ENCODE data around the gene RSL24D1.
A peak's percentile ranks its signal among the peaks of the same experiment; 100 is the strongest.

RSL24D1 gene

DNA sequence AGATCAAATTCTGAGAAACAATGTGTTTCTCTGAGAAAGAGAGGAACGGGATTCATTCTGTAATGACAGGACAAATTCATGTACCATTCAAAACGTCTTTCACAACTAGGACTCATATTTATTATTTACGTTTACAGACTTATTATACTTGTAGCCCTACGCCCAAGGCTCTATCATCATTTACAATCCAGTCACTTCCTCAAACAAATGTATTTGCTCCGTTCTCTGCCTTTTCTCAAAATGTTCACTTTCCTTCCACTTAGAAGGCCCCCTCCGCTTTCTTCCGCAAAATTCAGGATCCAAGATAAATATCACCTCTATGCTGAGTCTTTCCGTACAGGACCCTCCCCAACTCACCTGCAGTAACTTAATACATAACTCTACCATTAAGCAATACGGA, 745 bp downstream of the RSL24D1 start:
- H3K4me2 ChIP-seq (ENCODE audit: low read depth, low read length), result peak overlapping the region; percentile 82
- no peaks in the 10 kb centered on the region for H3K9me2 ChIP-seq (replicated peaks; ENCODE audit: insufficient read depth, low read length)
- no peak for TF ChIP-seq EZH2 (optimal IDR thresholded peaks at IDR 0.05; ENCODE audit: low read depth, low read length)
- no peak for TF ChIP-seq CTCF (IDR thresholded peaks at IDR 0.05; ENCODE audit: low read length)
- TF ChIP-seq EZH2phosphoT487 (IDR thresholded peaks at IDR 0.05; ENCODE audit: low read length), result no peak
- peaks cover 57% of the 10 kb centered on the region for H3K79me2 ChIP-seq (ENCODE audit: low read length)
- H4K20me1 ChIP-seq (ENCODE audit: insufficient read depth, low read length), result peaks cover 4% of the 10 kb centered on the region; the same call in 1 of the 2 replicates
- H3K27ac ChIP-seq (ENCODE audit: low read length), result peak overlapping the region; percentile 83; the same call in 1 of the 2 replicates
- no peaks in the 10 kb centered on the region for H3K27me3 ChIP-seq (replicated peaks; ENCODE audit: insufficient read depth, low read length)
- H2AFZ ChIP-seq (ENCODE audit: low read length), result peak overlapping the region; percentile 60
- H3K9me3 ChIP-seq (replicated peaks; ENCODE audit: insufficient read depth, low read length), result no peaks in the 10 kb centered on the region
- peak overlapping the region; percentile 80 for H3K9ac ChIP-seq (ENCODE audit: low read length)
- peaks cover 6% of the 10 kb centered on the region; the same call in 1 of the 2 replicates for H3K36me3 ChIP-seq (replicated peaks; ENCODE audit: insufficient read depth, low read length)
- DNase-seq, result no peak
- H3K4me3 ChIP-seq (ENCODE audit: low read length), result peak overlapping the region; percentile 79
- peaks cover 14% of the 10 kb centered on the region for H3F3A ChIP-seq (ENCODE audit: insufficient read depth, low read length)
- H3K4me1 ChIP-seq (ENCODE audit: low read length), result peaks cover 12% of the 10 kb centered on the region

- DNase-seq, result no peak
- H3K4me3 ChIP-seq (ENCODE audit: low read length), result no peak overlapping the region
- no peaks in the 10 kb centered on the region for H3K27me3 ChIP-seq (replicated peaks; ENCODE audit: insufficient read depth, low read length)
- H3K36me3 ChIP-seq (replicated peaks; ENCODE audit: insufficient read depth, low read length), result peaks cover 14% of the 10 kb centered on the region; the same call in 1 of the 2 replicates
- H3K9me2 ChIP-seq (replicated peaks; ENCODE audit: insufficient read depth, low read length), result no peaks in the 10 kb centered on the region
- no peak overlapping the region for H3K27ac ChIP-seq (ENCODE audit: low read length)
- no peak overlapping the region for H3K9ac ChIP-seq (ENCODE audit: low read length)
- H2AFZ ChIP-seq (ENCODE audit: low read length), result no peak overlapping the region
- peaks cover 73% of the 10 kb centered on the region for H3K79me2 ChIP-seq (ENCODE audit: low read length)
- peak overlapping the region; percentile 82 for H3K4me2 ChIP-seq (ENCODE audit: low read depth, low read length)
- peaks cover 12% of the 10 kb centered on the region for H3K4me1 ChIP-seq (ENCODE audit: low read length)
- H3K9me3 ChIP-seq (replicated peaks; ENCODE audit: insufficient read depth, low read length), result no peaks in the 10 kb centered on the region
- TF ChIP-seq EZH2 (optimal IDR thresholded peaks at IDR 0.05; ENCODE audit: low read depth, low read length) (no peak), EZH2phosphoT487 (IDR thresholded peaks at IDR 0.05; ENCODE audit: low read length) (no peak), CTCF (IDR thresholded peaks at IDR 0.05; ENCODE audit: low read length) (no peak)
- H4K20me1 ChIP-seq (ENCODE audit: insufficient read depth, low read length), result peaks cover 4% of the 10 kb centered on the region; the same call in 1 of the 2 replicates
- peaks cover 19% of the 10 kb centered on the region for H3F3A ChIP-seq (ENCODE audit: insufficient read depth, low read length)
Measured at GRCh38 chr15:55194256-55194655, 2.5 kb downstream of the RSL24D1 start.

DNA sequence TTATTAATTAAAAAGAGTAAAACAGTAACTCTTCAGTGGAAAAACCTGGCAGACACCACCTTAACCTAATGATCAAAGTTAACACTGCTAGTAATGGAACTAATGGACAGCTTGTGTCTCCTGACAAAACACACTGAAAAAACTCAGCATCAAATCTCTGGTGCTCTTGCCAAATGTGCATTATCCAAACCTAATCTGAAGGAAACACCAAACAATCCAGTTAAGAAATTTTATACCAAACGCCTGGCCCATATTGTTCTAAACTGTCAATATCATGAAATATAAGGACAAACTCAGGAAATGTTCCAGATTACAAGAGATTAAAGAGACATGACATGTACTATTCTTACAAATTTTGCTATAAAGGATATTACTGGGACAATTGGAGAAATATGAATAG, 10.4 kb downstream of the RSL24D1 start:
- peaks cover 25% of the 10 kb centered on the region; the same call in 1 of the 2 replicates for H3K36me3 ChIP-seq (replicated peaks; ENCODE audit: insufficient read depth, low read length)
- H3K9me3 ChIP-seq (replicated peaks; ENCODE audit: insufficient read depth, low read length), result no peaks in the 10 kb centered on the region
- H3K4me3 ChIP-seq (ENCODE audit: low read length), result no peak overlapping the region
- H3K27ac ChIP-seq (ENCODE audit: low read length), result no peak overlapping the region
- no peaks in the 10 kb centered on the region for H3K9me2 ChIP-seq (replicated peaks; ENCODE audit: insufficient read depth, low read length)
- 0 out of 2 replicates have a peak, but pooled peaks cover 6% of the 10 kb centered on the region for H4K20me1 ChIP-seq (ENCODE audit: insufficient read depth, low read length)
- peaks cover 67% of the 10 kb centered on the region for H3K79me2 ChIP-seq (ENCODE audit: low read length)
- no peaks in the 10 kb centered on the region for H3K27me3 ChIP-seq (replicated peaks; ENCODE audit: insufficient read depth, low read length)
- no peak overlapping the region for H3K4me2 ChIP-seq (ENCODE audit: low read depth, low read length)
- 0 out of 2 replicates have a peak, but pooled peaks cover 5% of the 10 kb centered on the region for H3F3A ChIP-seq (ENCODE audit: insufficient read depth, low read length)
- no peak overlapping the region for H2AFZ ChIP-seq (ENCODE audit: low read length)
- no peaks in the 10 kb centered on the region for H3K4me1 ChIP-seq (ENCODE audit: low read length)
- H3K9ac ChIP-seq (ENCODE audit: low read length), result no peak overlapping the region
- no peak for DNase-seq
- TF ChIP-seq EZH2phosphoT487 (IDR thresholded peaks at IDR 0.05; ENCODE audit: low read length) (no peak), CTCF (IDR thresholded peaks at IDR 0.05; ENCODE audit: low read length) (no peak), EZH2 (optimal IDR thresholded peaks at IDR 0.05; ENCODE audit: low read depth, low read length) (no peak)

All from MM.1S (cell line).